OCI-M1 (cell line): ENCODE data around the gene CEP89.
"Not testable (repeated sequence)": the region's sequence is repeated elsewhere in the genome, so short reads cannot be mapped to it uniquely, and the experiment has no call there.

ENCODE experiments used
- DNase-seq: peaks from one replicate; lab custom pipeline; 2025; lab: John Stamatoyannopoulos, UW

CEP89 gene

DNA sequence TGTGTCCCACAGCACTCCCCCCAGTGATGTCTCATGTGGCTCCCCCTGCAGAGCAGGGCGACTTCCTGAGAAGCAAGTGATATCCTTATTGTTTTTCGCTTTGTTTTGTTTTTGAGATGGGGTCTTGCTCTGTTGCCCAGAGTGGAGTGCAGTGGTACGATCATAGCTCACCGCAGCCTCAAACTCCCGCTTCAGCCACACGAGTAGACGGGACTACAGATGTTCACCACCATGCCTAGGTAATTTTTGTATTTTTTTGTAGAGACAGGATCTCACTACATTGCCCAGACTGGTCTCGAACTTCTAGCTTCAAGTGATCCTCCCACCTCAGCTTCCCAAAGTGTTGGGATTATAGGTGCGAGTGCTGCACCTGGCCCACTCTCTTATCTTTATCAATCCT, 5.0 kb downstream of the CEP89 start:
- DNase-seq: no peak

DNA sequence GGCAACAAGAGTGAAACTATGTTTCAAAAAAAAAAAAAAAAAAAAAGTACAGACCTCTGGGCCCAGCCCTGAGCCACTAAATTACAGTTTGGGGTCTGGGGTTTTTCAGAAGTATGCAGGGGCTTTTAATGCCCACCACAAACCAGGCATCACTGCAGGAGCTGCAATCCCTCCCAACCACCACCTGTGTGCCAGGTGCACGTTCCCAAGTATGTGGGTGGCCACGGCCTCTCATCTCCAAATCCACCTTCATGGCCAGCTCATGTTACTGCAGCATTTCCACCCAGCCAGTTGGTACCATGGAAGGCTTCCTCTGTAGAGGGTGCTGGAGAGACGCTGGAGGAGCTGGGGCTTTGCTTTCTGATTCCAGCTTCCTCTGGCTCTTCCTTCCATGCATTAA, 26.5 kb downstream of the CEP89 start:
- DNase-seq: no peak

DNA sequence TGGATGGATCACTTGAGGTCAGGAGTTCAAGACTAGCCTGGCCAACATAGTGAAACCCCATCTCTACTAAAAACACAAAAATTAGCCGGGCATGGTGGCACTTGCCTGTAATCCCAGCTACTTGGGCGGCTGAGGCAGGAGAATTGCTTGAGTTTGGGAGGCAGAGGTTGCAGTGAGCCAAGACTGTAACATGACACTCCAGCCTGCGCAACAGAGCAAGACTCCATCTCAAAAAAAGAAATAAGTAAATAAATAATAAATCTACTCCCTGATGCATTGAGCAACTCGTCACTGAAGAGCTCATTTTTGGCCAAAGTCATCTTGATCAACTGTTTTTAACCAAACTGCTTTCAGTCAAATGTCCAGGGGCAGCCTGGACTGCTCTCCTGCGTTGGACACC, 30.5 kb downstream of the CEP89 start:
- not testable (repeated sequence) for DNase-seq

GRCh38 chr19:32936065-32936464, 35.7 kb downstream of the CEP89 start:
- DNase-seq: no peak

GRCh38 chr19:32935629-32936028, 36.1 kb downstream of the CEP89 start:
- DNase-seq: no peak

GRCh38 chr19:32933571-32933970, 38.2 kb downstream of the CEP89 start:
- no peak for DNase-seq

DNA sequence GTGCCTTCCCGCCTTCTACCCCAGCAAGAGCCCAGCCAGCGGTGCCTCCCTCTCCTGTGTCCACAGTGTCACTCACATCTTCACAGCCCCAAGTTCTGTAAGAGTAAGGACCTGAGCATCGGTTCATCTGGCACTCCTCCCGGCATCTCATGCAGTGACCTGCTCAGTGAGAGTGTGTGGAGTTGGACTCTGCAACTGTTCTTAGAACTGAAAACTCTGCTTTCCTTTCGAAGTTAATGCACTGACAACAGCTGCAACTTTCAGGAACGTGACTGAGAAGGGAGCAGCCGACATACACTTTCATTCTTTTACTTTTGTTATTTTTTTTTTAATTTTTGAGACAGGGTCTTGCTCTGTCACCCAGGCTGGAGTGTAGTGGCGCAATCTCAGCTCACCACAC, 41.2 kb downstream of the CEP89 start:
- no peak for DNase-seq

DNA sequence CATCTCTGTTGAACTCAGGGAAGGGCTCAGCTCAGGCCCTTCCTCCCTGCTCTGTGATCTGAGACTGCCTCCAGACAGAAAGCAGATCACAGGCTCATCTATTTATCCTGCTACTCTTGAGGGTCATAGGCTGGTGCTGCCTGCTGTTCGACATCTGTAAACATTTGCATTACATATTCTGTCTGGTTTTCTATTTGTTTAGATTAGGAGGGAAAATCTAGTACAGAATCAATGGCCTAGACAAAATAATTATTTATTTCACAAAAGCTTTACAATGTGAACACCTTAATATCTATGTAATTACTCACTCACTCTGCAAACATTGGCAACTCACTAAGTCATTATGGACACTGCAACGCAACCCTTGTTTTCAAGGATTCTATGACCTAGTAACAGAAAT, 43.0 kb downstream of the CEP89 start:
- no peak for DNase-seq

DNA sequence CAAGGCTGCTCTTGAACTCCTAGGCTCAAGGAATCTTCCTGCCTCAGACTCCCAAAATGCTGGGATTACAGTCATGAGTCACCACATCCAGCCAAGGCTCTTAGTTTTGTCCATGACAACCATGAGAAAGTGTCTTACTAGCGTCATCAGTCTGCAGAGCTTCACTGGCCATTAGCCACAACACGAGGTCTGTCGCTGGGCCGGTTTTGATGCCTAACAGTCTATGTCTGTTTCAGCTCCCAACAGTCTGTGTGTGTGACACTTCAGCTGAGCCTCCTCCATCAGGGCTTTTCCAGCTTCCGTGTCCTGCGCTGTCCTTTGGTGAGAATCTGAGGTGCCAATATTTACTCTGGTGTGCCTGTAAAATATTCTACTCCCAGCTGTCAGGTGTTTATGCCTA, 47.6 kb downstream of the CEP89 start:
- no peak for DNase-seq

DNA sequence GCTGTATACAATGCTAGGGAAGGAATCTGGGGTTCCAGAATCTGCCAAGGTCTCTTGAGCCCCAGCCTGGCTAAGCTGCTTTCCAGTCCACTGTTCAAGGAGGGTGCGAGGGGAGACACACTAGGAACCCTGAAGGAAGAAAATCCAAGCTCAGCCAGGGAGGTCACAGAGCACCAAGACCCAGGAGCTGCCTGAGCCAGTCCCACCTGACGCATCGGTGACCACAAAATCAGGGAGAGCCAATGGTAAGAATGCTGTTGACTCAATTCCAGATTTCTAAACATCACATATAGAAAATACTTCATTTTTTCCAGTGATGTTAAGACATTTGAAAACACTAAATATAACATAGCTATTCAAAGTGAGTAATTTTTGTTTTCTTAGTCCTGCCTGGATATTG, 50.1 kb downstream of the CEP89 start:
- DNase-seq: no peak

DNA sequence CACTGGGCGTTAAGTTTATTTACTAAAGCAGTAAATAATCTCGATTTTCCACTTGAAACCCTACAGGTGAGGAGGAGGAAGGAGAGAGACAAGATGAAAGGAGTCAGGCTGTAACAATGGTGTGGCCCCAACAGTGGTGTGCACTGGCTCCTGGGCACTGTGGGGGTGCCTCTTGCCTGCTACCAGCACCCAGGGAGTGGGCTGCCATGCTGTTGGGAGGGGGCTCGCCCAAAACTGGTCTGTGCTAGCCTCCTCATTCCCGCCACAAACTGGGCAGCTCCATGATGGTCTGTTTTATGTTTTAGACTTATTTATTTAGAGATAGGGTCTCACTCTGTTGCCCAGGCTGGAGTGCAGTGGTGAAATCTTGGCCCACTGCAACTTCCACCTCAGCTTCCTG, 52.4 kb downstream of the CEP89 start:
- no peak for DNase-seq

DNA sequence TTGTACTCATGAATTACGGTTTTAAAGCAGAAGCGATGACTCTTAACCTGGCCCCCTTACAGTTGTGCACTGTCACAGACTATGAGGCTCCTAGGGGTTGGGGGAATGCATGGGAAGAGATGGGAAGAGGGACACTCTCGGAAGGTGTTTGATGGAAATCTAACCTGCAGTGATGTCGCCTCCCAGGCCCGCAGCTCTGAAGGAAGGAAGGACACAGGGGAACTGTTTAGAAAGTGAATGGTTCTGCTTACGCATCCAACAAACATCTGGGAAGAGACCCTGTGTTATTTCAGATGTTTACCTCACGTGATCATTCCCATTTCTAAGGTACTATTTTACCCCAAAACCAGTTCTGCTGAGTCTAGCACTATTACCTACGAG, 54.2 kb downstream of the CEP89 start:
- DNase-seq: no peak

DNA sequence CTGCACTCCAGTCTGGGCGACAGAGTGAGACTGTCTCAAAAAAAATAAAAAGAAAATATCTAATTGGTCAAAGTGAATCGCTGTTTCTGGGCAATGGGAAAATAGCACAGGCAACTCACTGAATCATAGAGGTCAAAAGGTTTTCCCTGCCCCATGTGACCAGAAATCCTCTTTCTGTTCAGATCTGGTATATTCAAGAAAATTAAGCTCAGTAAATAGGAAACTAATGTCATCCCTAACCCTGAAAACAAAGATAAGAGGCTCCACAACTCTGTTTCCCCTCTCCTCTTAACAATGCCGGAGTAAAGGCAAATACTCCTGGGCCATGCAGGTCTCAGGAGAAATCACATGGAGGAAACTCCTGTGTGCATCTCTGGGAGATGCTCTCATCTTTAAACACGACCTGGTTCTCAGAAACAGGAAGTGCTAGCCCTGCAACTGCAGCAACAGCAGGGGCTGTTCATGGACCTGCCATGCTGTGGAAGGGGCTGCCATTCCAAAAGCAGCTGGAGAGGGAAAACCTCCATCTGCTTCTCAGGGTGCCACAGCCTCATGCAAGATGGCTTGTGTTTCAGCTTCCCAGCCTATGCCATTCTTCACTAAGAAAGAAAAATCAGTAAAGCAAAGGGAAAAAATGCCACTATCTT, 54.7 kb downstream of the CEP89 start:
- DNase-seq: no peak

GRCh38 chr19:32914879-32915660, 56.7 kb downstream of the CEP89 start:
- DNase-seq: no peak

GRCh38 chr19:32911467-32911866, 60.3 kb downstream of the CEP89 start:
- peak; percentile 41 for DNase-seq

- no peak for DNase-seq
Measured at GRCh38 chr19:32910874-32911273, 60.9 kb downstream of the CEP89 start.

- no peak for DNase-seq
Measured at GRCh38 chr19:32910094-32910493, 61.7 kb downstream of the CEP89 start.

DNA sequence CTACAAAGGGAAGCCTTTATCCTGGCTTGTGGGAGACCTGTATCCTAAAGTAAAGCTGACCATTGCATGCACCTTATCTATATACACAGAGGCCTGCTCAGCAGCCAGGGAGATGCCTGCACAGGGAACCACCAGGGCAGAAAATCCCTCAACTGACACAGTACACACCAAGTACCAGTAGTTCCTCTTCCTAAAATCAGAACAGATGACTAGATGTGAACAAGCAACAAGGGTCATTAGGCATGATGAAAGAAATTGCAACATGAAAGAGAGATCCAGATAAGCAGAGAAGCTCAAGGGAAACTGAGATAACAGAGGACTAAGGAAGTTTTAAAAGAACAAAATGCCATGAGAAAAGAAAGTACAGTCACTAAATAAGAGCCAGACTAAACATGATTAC, 62.5 kb downstream of the CEP89 start:
- peak; percentile 94 for DNase-seq

- no peak for DNase-seq
Measured at GRCh38 chr19:32908641-32909190, 63.0 kb downstream of the CEP89 start.

DNA sequence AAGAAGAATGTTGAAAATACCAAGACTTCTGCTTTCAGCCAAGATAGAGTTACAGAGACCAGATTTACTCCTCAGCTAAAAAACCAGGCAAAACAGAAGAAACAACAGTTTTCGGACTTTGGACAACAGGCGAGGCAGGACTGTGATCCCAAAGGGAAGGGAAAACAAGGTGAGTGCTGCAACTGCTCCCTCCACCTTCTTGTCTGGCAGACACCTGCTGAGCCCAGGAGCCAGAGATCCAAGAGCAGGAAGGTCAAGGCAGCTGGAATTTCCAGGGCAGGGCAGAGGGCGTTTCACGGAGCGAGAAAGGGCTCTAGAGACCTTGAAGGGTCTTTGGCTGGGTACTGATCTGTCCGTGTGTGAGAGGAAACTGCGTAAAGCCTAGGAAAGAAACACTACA, 69.3 kb downstream of the CEP89 start:
- no peak for DNase-seq

- no peak for DNase-seq
Measured at GRCh38 chr19:32901504-32902161, 70.1 kb downstream of the CEP89 start.

- DNase-seq: no peak
Measured at GRCh38 chr19:32896516-32897214, 75.1 kb downstream of the CEP89 start.
